Sigmoid colon (tissue), 7 donors: ENCODE results near the gene KRTAP25-1. TPM values are rescaled to one million over a fixed set of nuclear protein-coding genes. Genes with fewer than 3 reads are reported as not detected.

ENCODE experiments used
- DNase-seq: peaks from one replicate; pipeline ENCODE4 v3.0.0-alpha.2; 2019
- H3K27ac ChIP-seq, 4 donors: fragments of 200-600 bp; sonication (generic); one replicate each; pipeline ENCODE4 v1.5.1; 2016 to 2019; ENCODE audit warnings: mild to moderate bottlenecking in 1 of 4
- H3K27me3 ChIP-seq, 3 donors: fragments of 200-600 bp; sonication (generic); one replicate each; pipeline ENCODE4 v1.5.1; 2019; ENCODE audit warnings: mild to moderate bottlenecking in 1 of 3
- H3K36me3 ChIP-seq, 4 donors: fragments of 200-600 bp; sonication (generic); one replicate each; pipeline ENCODE4 v1.5.1; 2016 to 2019
- H3K4me1 ChIP-seq, 4 donors: fragments of 200-600 bp; sonication (generic); one replicate each; pipeline ENCODE4 v1.5.1; 2017 to 2019
- H3K4me3 ChIP-seq, 4 donors: fragments of 200-600 bp; sonication (generic); one replicate each; pipeline ENCODE4 v1.5.1; 2017 to 2019; ENCODE audit warnings: mild to moderate bottlenecking in 2 of 4, moderate library complexity in 1 of 4
- H3K9me3 ChIP-seq, 4 donors: fragments of 200-600 bp in 3 of 4; sonication (generic) in 3 of 4; one replicate each; pipeline versions ENCODE4 v1.5.1 to v1.6.1; 2013 to 2019
- EP300 ChIP-seq, 4 donors: sonication (generic); formaldehyde crosslinking; IDR thresholded peaks; one replicate each; pipeline ENCODE4 v1.6.1; 2017; ENCODE audit warnings: antibody characterized with exemption in 4 of 4
- POLR2A ChIP-seq, 2 donors: fragments of 450-650 bp; IDR thresholded peaks; one replicate each; pipeline ENCODE4 v1.6.1; 2016; ENCODE audit warnings: antibody characterized with exemption in 2 of 2, mild to moderate bottlenecking in 2 of 2, moderate library complexity in 2 of 2
- POLR2AphosphoS5 ChIP-seq, 4 donors: sonication (generic); formaldehyde crosslinking; IDR thresholded peaks; one replicate each; pipeline ENCODE4 v1.6.1; 2017; ENCODE audit warnings: antibody characterized with exemption in 4 of 4
- WGBS, 2 donors: extraction: QIAGEN DNeasy Blood & Tissue Kit; methylation state at CpG; one replicate each; pipeline ENCODE4 v1.1.7; 2013; 5-methylcytosine and 5-hydroxymethylcytosine counted together
- intact Hi-C: fragments of 100-400 bp; cut with DNase I; formaldehyde crosslinking; loops from one replicate; pipeline ENCODE4 v1.15.1; 2023
- polyA plus RNA-seq, 3 donors: library from polyadenylated mRNA; stranded (reverse); fragments of 200-250 nt; gene quantifications; one replicate each; pipeline ENCODE4 v1.2.3, GENCODE V29; 2013
- total RNA-seq, 4 donors: library from RNA; depleted of rRNA; stranded (reverse); fragments of >200 nt; gene quantifications; one replicate each; pipeline ENCODE4 v1.1.0, GENCODE V29; 2016
- TF ChIP-seq, protein P1 (sequence below), 4 experiments: fragments of 450-650 bp in 3 of 4; fragments of 200-600 bp in 1 of 4; IDR thresholded peaks; one replicate each; pipeline ENCODE4 v1.5.1; 2016 to 2019; ENCODE audit warnings: antibody characterized with exemption in 4 of 4, mild to moderate bottlenecking in 3 of 4, moderate library complexity in 2 of 4
- donor health status: healthy with polysubstance abuse.
- donor health status: Bipolar disorder and iron deficiency.
- donor health status: healthy.

KRTAP25-1 gene, protein sequence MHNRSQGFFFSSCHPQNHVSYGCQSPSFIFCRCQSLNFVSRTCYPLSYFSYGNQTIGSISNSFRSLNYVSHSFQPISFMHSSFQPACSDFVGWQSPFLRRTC
- total RNA-seq (not detected), polyA plus RNA-seq (not detected)

DNA sequence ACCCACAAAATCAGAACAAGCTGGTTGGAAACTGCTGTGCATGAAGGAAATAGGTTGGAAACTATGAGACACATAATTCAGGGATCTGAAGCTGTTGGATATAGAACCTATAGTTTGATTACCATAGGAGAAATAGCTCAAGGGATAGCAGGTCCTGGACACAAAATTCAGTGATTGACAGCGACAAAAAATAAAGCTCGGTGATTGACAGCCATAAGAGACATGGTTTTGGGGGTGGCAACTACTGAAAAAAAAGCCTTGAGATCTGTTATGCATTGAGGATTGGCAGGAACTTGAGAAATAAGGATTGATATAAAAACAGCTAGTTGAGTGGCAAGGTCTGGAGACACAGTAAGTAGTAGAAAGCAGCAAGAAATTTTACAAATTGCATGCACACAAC is at the start of gene KRTAP25-1:
TSS of gene KRTAP25-1 (minus strand) at position 300 of the 400 bp plus-strand sequence. CDS start at position 276, 24 bp downstream.
- Histone ChIP-seq H3K4me1 (no peaks in the 10 kb centered on the region), H3K9me3 (no peaks in the 10 kb centered on the region), H3K4me3 (no peak within 1 kb of the TSS), H3K27me3 (no peaks in the 10 kb centered on the region), H3K27ac (no peak within 1 kb of the TSS), H3K36me3 (no peaks in the 10 kb centered on the region)
- intact Hi-C loops: no loop called here
- 92 to 96% methylated on average over 2 of the region's 2 CpGs for WGBS, 2 donors
- TF ChIP-seq POLR2AphosphoS5 (IDR thresholded peaks at IDR 0.05) (no peak), EP300 (IDR thresholded peaks at IDR 0.05) (no peak), POLR2A (IDR thresholded peaks at IDR 0.05) (no peak)
- TF ChIP-seq, protein P1, sequence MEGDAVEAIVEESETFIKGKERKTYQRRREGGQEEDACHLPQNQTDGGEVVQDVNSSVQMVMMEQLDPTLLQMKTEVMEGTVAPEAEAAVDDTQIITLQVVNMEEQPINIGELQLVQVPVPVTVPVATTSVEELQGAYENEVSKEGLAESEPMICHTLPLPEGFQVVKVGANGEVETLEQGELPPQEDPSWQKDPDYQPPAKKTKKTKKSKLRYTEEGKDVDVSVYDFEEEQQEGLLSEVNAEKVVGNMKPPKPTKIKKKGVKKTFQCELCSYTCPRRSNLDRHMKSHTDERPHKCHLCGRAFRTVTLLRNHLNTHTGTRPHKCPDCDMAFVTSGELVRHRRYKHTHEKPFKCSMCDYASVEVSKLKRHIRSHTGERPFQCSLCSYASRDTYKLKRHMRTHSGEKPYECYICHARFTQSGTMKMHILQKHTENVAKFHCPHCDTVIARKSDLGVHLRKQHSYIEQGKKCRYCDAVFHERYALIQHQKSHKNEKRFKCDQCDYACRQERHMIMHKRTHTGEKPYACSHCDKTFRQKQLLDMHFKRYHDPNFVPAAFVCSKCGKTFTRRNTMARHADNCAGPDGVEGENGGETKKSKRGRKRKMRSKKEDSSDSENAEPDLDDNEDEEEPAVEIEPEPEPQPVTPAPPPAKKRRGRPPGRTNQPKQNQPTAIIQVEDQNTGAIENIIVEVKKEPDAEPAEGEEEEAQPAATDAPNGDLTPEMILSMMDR (IDR thresholded peaks at IDR 0.05): no peak
- no peak for DNase-seq

GRCh38 chr21:30338717-30339116 is 49.4 kb upstream of the KRTAP25-1 start:
- no peaks in the 10 kb centered on the region for H3K9me3 ChIP-seq
- DNase-seq: no peak
- TF ChIP-seq EP300 (IDR thresholded peaks at IDR 0.05): no peak
- no peak for TF ChIP-seq POLR2A (IDR thresholded peaks at IDR 0.05)
- TF ChIP-seq, protein P1 (IDR thresholded peaks at IDR 0.05): no peak
- no peak for TF ChIP-seq POLR2AphosphoS5 (IDR thresholded peaks at IDR 0.05)
- H3K4me3 ChIP-seq: no peak overlapping the region
- intact Hi-C loops: no loop called here
- no peaks in the 10 kb centered on the region for H3K4me1 ChIP-seq
- no peaks in the 10 kb centered on the region for H3K27me3 ChIP-seq
- 82 to 83% methylated on average over 4 of the region's 4 CpGs for WGBS, 2 donors
- H3K27ac ChIP-seq: no peak overlapping the region
- H3K36me3 ChIP-seq: no peaks in the 10 kb centered on the region

GRCh38 chr21:30337772-30338171 is 48.5 kb upstream of the KRTAP25-1 start:
- intact Hi-C loops: no loop called here
- Histone ChIP-seq H3K27me3 (no peaks in the 10 kb centered on the region), H3K4me3 (no peak overlapping the region), H3K36me3 (no peaks in the 10 kb centered on the region), H3K9me3 (no peaks in the 10 kb centered on the region), H3K4me1 (no peaks in the 10 kb centered on the region), H3K27ac (no peak overlapping the region)
- TF ChIP-seq, protein P1 (IDR thresholded peaks at IDR 0.05): no peak
- TF ChIP-seq POLR2A (IDR thresholded peaks at IDR 0.05) (no peak), EP300 (IDR thresholded peaks at IDR 0.05) (no peak), POLR2AphosphoS5 (IDR thresholded peaks at IDR 0.05) (no peak)
- no peak for DNase-seq

GRCh38 chr21:30337276-30337744 is 48.0 kb upstream of the KRTAP25-1 start, which contains the start of gene KRTAP27-1:
TSS of gene KRTAP27-1 (minus strand) at chr21:30337694. CDS start at chr21:30337668, 26 bp downstream.
- no peak for DNase-seq
- Histone ChIP-seq H3K4me3 (no peak within 1 kb of the TSS), H3K9me3 (no peaks in the 10 kb centered on the region), H3K36me3 (no peaks in the 10 kb centered on the region), H3K27ac (no peak within 1 kb of the TSS), H3K27me3 (no peaks in the 10 kb centered on the region), H3K4me1 (no peaks in the 10 kb centered on the region)
- 87 to 93% methylated on average over 6 of the region's 6 CpGs for WGBS, 2 donors
- intact Hi-C loops: no loop called here
- TF ChIP-seq POLR2A (IDR thresholded peaks at IDR 0.05): no peak
- TF ChIP-seq, protein P1 (IDR thresholded peaks at IDR 0.05): no peak
- TF ChIP-seq EP300 (IDR thresholded peaks at IDR 0.05): no peak
- no peak for TF ChIP-seq POLR2AphosphoS5 (IDR thresholded peaks at IDR 0.05)

- DNase-seq: no peak
- WGBS, 2 donors: 68 to 69% methylated on average over 2 of the region's 2 CpGs
- H3K4me1 ChIP-seq: no peaks in the 10 kb centered on the region
- H3K9me3 ChIP-seq: no peaks in the 10 kb centered on the region
- H3K4me3 ChIP-seq: no peak overlapping the region
- H3K27ac ChIP-seq: no peak overlapping the region
- TF ChIP-seq POLR2AphosphoS5 (IDR thresholded peaks at IDR 0.05) (no peak), EP300 (IDR thresholded peaks at IDR 0.05) (no peak)
- TF ChIP-seq, protein P1 (IDR thresholded peaks at IDR 0.05): no peak
- intact Hi-C loops: no loop called here
- no peaks in the 10 kb centered on the region for H3K36me3 ChIP-seq
- H3K27me3 ChIP-seq: no peaks in the 10 kb centered on the region
Observed at GRCh38 chr21:30336596-30336995, 47.3 kb upstream of the KRTAP25-1 start.
